WI38 (cell line): Measurements from ENCODE around the gene CRIM1.

ENCODE experiments used
- H3K4me3 ChIP-seq: 2 replicates; pipeline ENCODE4 v1.5.1; 2011; ENCODE audit warnings: low read depth, mild to moderate bottlenecking, control low read depth, low read length
- TF ChIP-seq, protein P1 (sequence below): IDR thresholded peaks from 2 replicates; pipeline ENCODE4 v1.5.1; 2012; ENCODE audit warnings: low read depth, mild to moderate bottlenecking, control low read depth, low read length

CRIM1 gene

DNA sequence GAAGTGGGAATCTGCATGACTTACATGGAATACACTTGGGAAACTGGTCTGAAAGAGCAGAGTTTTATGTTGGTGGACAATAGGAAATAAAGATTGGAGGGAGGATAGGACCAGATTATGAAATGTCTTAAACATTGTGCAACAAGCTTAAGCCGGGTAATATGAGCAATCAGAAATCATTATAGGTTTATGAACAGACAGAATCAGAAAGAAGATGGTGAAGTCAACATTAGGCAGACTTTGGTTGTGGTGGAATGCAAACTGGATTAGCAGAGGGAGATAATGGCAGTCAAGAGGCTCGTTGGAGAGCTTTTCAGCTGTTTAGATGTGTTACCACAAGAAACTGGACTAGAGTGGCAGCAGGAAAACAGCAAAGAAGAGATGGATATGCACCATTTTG, 43.5 kb downstream of the CRIM1 start:
- TF ChIP-seq, protein P1, sequence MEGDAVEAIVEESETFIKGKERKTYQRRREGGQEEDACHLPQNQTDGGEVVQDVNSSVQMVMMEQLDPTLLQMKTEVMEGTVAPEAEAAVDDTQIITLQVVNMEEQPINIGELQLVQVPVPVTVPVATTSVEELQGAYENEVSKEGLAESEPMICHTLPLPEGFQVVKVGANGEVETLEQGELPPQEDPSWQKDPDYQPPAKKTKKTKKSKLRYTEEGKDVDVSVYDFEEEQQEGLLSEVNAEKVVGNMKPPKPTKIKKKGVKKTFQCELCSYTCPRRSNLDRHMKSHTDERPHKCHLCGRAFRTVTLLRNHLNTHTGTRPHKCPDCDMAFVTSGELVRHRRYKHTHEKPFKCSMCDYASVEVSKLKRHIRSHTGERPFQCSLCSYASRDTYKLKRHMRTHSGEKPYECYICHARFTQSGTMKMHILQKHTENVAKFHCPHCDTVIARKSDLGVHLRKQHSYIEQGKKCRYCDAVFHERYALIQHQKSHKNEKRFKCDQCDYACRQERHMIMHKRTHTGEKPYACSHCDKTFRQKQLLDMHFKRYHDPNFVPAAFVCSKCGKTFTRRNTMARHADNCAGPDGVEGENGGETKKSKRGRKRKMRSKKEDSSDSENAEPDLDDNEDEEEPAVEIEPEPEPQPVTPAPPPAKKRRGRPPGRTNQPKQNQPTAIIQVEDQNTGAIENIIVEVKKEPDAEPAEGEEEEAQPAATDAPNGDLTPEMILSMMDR, result no peak
- H3K4me3 ChIP-seq, result no peak overlapping the region

DNA sequence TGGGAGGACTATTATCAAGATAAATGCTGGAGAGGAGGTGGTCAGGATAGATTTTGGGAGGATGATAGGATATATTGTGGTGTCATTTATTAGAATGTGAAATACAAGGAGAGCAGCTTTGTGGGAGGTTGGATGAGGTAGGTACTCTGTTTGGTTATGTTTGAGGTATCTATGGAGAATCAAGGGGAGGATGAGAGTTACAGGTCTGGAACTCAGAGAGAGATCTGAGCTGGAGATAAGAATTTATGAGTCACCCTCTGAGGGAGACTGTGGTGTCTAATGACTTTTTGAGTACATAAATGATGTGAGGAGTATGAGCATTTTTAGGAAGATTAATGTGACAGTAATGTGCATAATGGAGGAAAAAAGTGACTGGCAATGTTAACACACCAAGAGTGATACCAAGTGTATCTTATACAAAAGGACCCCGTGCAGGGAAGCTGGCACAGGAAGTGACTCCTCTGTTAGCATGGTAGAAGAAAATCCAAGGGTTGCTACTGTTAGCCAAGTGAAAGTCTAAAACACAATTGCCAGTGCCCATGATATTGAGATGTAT, 48.2 kb downstream of the CRIM1 start:
- no peak overlapping the region for H3K4me3 ChIP-seq
- TF ChIP-seq, protein P1, result no peak

DNA sequence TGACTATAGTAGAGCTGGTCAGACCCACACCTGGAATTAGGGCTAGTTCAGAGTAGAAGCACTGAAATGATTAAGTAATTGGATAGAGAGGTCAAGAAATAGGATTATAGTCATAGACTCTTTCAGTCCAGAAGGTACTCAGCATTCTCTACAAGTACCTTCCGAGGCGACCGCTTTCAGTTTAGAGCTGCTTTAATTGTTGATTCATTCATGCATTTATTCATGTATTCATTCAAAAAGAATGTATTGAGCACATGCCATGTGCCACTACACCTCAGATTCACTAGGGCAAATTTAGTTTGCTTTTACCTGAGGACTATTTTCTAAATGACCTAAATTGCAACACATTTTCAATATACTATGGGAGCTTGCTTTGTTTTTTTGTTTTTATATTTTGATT, 48.7 kb downstream of the CRIM1 start:
- H3K4me3 ChIP-seq, result no peak overlapping the region
- TF ChIP-seq, protein P1, result no peak

DNA sequence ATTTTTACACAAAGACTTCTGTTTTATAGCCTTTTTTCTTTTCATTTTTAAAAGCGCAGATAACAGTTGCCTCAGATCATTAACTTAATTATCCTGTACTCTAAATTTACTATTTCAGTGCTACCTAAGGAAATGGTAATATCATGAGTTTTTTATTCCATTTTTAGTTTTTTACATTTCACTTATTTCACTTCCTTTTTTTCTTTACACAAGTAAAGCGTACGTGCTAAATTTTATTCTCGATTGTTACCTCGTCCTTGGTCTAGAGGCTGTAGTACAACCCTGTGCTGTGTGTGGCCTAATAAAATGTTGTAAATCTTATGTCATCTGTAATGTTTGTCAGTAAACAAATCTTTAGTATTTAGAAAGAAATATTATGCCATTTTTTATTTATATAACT, 49.2 kb downstream of the CRIM1 start:
- TF ChIP-seq, protein P1, result no peak
- H3K4me3 ChIP-seq, result no peak overlapping the region

DNA sequence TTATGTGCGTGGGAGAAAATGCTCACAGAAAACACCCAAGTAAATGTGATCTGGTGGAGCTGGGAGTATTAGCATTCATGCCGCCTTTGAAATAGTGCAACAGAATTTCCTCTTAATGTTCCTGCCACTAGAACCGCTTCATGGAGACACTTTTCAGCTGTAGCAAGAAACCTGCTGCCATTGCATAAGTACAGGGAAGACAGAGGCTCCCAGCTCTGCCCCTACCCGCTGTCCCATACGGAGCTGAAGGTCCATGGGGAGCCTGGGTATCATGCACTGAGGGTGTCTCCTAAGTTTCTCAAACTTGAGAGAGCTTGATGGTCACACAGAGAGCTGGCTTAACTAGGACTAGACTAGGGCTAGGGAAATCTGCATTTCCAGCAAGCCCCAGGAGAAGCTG, 49.6 kb downstream of the CRIM1 start:
- TF ChIP-seq, protein P1, result no peak
- no peak overlapping the region for H3K4me3 ChIP-seq

DNA sequence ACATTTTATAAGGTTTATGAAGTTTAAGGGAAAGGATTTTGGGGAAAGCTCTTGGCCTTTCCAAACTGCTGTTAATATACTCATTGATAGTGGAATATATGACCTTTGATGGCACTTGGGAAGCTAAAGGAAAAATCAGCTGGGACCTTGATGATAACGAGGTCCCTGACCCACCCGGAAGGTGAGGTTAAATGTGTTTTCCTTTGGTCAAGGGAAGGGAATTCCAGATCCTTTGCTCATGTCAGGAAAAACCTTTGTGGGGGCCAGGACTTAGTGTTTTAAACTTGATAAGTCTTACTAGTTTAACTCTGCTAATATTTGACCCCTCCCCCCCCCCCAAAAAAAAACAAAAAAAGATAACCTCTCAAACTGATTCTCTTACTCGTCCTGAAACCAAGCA, 50.7 kb downstream of the CRIM1 start:
- H3K4me3 ChIP-seq, result no peak overlapping the region
- TF ChIP-seq, protein P1, result no peak

DNA sequence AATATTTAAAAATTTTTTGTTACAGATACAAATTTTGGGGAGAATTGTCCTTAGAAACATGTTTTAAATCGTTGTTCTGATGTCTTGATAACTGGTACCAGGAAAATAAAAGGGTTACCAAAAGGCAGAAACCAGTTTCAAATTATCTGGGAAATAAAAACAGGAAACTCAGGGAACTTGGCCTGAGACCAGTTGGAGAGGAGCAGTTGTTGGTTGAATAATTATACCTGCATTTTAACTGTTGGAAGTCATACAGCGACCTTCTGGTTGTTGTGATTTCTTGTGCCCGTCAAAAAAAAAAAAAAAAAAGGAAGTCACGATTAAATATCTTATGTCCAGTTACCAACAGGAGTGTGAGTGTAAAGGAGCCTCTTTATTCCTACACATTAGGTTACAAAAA, 51.8 kb downstream of the CRIM1 start:
- TF ChIP-seq, protein P1, result no peak

More for the DNA sequence above, 51.8 kb downstream of the CRIM1 start:
- H3K4me3 ChIP-seq, result no peak overlapping the region
